Glutamatergic neuron (in vitro differentiated cells): ENCODE data around the gene LRRC58. TPM values are rescaled to one million over a fixed set of nuclear protein-coding genes. Genes with fewer than 3 reads are reported as not detected.

Experiments used
- DNase-seq: peaks from one replicate; pipeline ENCODE4 v3.0.0; 2022
- H3K27ac Mint-ChIP-seq: one replicate; pipeline ENCODE4 v1.8.0; 2020; ENCODE audit warnings: mild to moderate bottlenecking, mixed read lengths, inconsistent platforms; ENCODE audit not compliant: unreplicated experiment
- H3K27me3 Mint-ChIP-seq: one replicate; pipeline ENCODE4 v1.8.0; 2020; ENCODE audit warnings: mild to moderate bottlenecking, moderate library complexity, mixed read lengths, inconsistent platforms; ENCODE audit not compliant: unreplicated experiment
- H3K36me3 Mint-ChIP-seq: one replicate; pipeline ENCODE4 v1.8.0; 2020; ENCODE audit warnings: mild to moderate bottlenecking, mixed read lengths, inconsistent platforms; ENCODE audit not compliant: unreplicated experiment
- H3K4me1 Mint-ChIP-seq: one replicate; pipeline ENCODE4 v1.8.0; 2020; ENCODE audit warnings: mild to moderate bottlenecking, low read depth, mixed read lengths, inconsistent platforms; ENCODE audit not compliant: unreplicated experiment
- H3K4me3 Mint-ChIP-seq: one replicate; pipeline ENCODE4 v1.8.0; 2020; ENCODE audit warnings: mild to moderate bottlenecking, mixed read lengths, inconsistent platforms; ENCODE audit not compliant: unreplicated experiment
- H3K9me3 Mint-ChIP-seq: one replicate; pipeline ENCODE4 v1.8.0; 2020; ENCODE audit warnings: mild to moderate bottlenecking, moderate library complexity, mixed read lengths, inconsistent platforms; ENCODE audit not compliant: unreplicated experiment
- total RNA-seq: library from RNA; stranded (reverse); fragmentation: NEBNext Ultra II Directional; extraction: Animal tissue kit (Norgen Biotek cat#: 25700); gene quantifications from one replicate; pipeline ENCODE4 v1.2.1, GENCODE V29; 2021; ENCODE audit not compliant: unreplicated experiment
- TF ChIP-seq, protein P1 (sequence below): fragments of 200-600 bp; sonication (generic); IDR thresholded peaks from one replicate; pipeline ENCODE4 v1.5.0; 2021; ENCODE audit not compliant: partially characterized antibody, unreplicated experiment

LRRC58 gene
- total RNA-seq, 1 donor from 2014 or later = 5.8 TPM

DNA sequence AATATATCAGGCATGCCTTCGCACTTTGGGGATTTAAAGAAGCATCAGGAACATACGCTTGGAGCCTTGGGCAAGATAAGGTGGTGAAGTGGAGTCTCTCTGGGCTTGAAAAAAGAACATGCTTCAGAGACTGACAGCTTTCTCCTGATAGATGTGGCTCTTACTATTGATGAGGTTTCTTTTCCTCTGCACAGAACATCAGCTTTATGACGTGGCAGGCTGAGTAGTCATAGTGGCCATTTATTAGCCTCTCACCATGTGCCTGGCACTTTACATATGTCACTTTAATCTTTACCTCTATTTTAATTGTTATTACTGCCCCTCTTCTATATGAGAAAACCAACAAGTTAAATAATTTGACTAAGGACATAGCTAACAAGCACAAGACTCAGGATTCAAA, 19.0 kb upstream of the LRRC58 start:
- Mint-ChIP-seq H3K9me3 (no peaks in the 10 kb centered on the region), H3K27ac (no peak overlapping the region), H3K36me3 (no peaks in the 10 kb centered on the region), H3K4me3 (no peak overlapping the region), H3K27me3 (no peaks in the 10 kb centered on the region), H3K4me1 (no peaks in the 10 kb centered on the region)
- no peak for DNase-seq
- TF ChIP-seq, protein P1, sequence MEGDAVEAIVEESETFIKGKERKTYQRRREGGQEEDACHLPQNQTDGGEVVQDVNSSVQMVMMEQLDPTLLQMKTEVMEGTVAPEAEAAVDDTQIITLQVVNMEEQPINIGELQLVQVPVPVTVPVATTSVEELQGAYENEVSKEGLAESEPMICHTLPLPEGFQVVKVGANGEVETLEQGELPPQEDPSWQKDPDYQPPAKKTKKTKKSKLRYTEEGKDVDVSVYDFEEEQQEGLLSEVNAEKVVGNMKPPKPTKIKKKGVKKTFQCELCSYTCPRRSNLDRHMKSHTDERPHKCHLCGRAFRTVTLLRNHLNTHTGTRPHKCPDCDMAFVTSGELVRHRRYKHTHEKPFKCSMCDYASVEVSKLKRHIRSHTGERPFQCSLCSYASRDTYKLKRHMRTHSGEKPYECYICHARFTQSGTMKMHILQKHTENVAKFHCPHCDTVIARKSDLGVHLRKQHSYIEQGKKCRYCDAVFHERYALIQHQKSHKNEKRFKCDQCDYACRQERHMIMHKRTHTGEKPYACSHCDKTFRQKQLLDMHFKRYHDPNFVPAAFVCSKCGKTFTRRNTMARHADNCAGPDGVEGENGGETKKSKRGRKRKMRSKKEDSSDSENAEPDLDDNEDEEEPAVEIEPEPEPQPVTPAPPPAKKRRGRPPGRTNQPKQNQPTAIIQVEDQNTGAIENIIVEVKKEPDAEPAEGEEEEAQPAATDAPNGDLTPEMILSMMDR = no peak

DNA sequence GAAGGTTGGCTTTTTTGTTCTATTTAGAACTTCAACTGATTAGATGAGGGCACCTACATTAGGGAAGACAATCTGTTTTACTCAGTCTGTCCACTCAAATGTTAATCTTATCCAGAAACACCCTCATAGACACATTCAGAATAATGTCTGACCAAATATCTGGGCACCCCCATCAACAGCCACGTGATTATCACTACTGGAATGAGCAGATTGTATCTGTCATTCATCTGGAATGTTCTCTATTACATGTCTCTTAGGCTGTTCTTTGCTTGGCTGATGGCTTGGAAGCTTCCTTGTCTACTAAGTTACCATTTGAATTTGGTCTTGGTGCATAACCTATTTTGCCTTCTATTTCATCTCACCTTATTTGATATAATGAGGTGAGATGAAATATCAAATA, 15.7 kb upstream of the LRRC58 start:
- no peaks in the 10 kb centered on the region for H3K4me1 Mint-ChIP-seq
- TF ChIP-seq, protein P1 = no peak
- DNase-seq = no peak
- peaks cover 2% of the 10 kb centered on the region for H3K9me3 Mint-ChIP-seq
- H3K27ac Mint-ChIP-seq = no peak overlapping the region
- H3K36me3 Mint-ChIP-seq = no peaks in the 10 kb centered on the region
- H3K27me3 Mint-ChIP-seq = no peaks in the 10 kb centered on the region
- no peak overlapping the region for H3K4me3 Mint-ChIP-seq

DNA sequence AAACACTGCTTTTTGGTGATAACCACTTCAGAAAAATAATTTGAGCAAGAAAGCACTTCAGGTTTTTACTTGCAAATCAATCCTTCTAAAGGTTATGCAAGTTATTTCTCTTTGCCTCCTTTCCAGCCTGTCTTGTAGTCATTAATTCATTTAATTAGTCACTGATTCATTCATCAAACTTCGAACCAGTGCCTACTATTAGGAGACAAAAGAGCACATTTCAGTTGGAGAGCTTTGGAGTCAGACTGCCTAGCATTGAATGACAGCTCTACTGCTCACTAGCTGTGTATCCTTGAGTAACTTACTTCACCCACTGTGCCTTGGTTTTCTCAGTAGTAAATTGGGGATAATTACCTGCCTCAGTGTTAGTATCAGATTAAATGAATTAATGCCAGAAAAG, 14.9 kb upstream of the LRRC58 start:
- H3K4me3 Mint-ChIP-seq = no peak overlapping the region
- TF ChIP-seq, protein P1 = no peak
- no peak overlapping the region for H3K27ac Mint-ChIP-seq
- no peak for DNase-seq
- no peaks in the 10 kb centered on the region for H3K4me1 Mint-ChIP-seq
- no peaks in the 10 kb centered on the region for H3K27me3 Mint-ChIP-seq
- H3K9me3 Mint-ChIP-seq = peaks cover 2% of the 10 kb centered on the region
- no peaks in the 10 kb centered on the region for H3K36me3 Mint-ChIP-seq

DNA sequence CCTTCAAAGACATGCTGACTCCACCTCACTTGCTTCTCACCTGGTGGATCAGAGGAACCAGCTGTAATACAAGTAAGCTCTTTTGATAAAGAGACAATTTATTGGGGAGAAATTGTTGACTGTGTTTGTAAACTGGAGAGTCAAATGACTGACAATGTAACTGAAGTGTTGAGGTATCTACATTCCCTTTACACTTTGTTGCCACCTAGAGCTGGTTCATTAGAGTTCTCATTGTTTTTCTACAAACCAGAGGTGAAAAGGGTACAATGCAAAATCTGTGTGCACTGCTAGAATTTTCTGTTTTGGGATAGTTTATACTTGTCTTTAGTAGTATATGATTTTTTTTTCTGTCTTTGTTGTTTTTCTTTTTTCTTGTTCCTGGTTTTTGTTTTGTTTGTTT, 8.7 kb upstream of the LRRC58 start:
- no peaks in the 10 kb centered on the region for H3K27me3 Mint-ChIP-seq
- DNase-seq = no peak
- H3K36me3 Mint-ChIP-seq = no peaks in the 10 kb centered on the region
- peaks cover 2% of the 10 kb centered on the region for H3K9me3 Mint-ChIP-seq
- no peak overlapping the region for H3K4me3 Mint-ChIP-seq
- TF ChIP-seq, protein P1 = no peak
- H3K4me1 Mint-ChIP-seq = no peaks in the 10 kb centered on the region
- H3K27ac Mint-ChIP-seq = no peak overlapping the region

DNA sequence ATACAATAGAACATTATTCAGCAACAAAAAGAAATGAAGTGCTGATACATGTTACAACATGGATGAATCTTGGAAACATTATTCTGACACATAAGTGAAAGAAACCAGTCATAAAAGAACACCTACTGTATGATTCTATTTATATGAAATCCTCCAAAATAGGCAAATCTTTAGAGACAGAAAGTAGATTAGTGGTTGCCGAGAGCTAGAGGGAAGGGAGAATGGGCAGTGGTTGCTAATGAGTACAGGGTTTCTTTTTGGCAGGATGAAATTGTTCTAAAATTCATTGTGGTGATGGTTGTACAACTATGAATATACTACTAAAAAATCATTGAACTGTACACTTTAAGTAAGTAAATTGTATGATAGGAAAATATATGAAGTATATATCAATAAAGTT, 6.3 kb upstream of the LRRC58 start:
- TF ChIP-seq, protein P1 = no peak
- H3K36me3 Mint-ChIP-seq = no peaks in the 10 kb centered on the region
- no peak overlapping the region for H3K27ac Mint-ChIP-seq
- no peak for DNase-seq
- no peaks in the 10 kb centered on the region for H3K9me3 Mint-ChIP-seq
- H3K27me3 Mint-ChIP-seq = no peaks in the 10 kb centered on the region
- H3K4me1 Mint-ChIP-seq = no peaks in the 10 kb centered on the region
- no peak overlapping the region for H3K4me3 Mint-ChIP-seq
